HG03558 (cell line): ENCODE measurements around the gene SLC25A46.
"Not testable (repeated sequence)": the region's sequence is repeated elsewhere in the genome, so short reads cannot be mapped to it uniquely, and the experiment has no call there.

Experiments used
- ATAC-seq: cut with Tn5 transposase; IDR thresholded peaks from one replicate; pipeline ENCODE4 v1.9.1; 2021; ENCODE audit warnings: moderate number of reproducible peaks; ENCODE audit not compliant: unreplicated experiment; ENCODE audit errors: extremely low read depth

The SLC25A46 gene

GRCh38 chr5:110753600-110753999 is 14.8 kb downstream of the SLC25A46 start:
- no peak for ATAC-seq

- ATAC-seq = no peak
These were observed 15.4 kb downstream of the SLC25A46 start for GRCh38 chr5:110754181-110754580.

DNA sequence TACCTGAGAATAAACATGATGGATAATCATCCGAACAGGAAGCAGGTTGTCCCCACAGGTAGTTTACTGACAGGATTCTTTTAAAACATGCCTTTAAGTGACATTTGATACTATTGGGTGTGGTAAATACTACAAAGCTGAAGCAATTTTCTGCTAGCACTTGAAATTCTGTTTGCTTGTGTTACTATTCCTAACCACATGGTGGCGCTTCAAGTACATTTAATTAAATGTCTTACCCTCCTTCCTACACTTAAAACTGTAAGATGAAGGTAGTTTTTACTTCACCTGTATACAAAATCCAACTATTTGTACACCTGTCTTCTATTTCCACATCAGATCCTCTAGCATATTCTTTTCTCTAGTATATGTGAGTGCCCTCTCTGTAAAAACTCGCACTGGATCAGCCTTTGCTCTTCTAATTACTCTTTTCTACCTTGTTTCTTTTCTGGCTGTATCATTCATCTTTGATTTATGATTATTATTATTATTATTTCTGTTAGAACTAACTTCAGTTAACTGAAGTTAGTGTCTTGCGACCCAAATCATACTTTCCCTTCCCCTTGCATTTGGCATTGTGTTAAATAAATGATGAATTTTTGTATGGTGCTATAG is 18.4 kb downstream of the SLC25A46 start:
- ATAC-seq = no peak

- ATAC-seq = no peak
These were observed 21.4 kb downstream of the SLC25A46 start for GRCh38 chr5:110760158-110760557.

- no peak for ATAC-seq
These were observed 29.5 kb downstream of the SLC25A46 start for GRCh38 chr5:110768138-110768860.

GRCh38 chr5:110769000-110769681 is 30.3 kb downstream of the SLC25A46 start:
- no peak for ATAC-seq

DNA sequence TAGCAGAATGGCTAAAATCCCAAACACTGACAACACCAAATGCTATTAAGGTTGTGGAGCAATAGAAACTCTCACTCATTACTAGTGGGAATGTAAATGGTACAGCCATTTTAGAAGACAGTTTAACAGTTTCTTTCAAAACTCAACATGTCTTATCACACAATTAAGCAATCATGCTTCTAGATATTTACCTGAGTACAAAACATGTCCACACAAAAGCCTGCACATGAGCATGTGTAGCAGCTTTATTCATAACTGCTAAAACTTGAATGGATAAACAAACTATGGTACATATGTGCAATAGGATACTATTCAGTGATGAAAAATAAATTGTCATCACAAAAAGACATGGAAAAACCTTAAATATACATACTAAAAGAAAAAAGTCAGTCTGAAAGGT is 31.5 kb downstream of the SLC25A46 start:
- no peak for ATAC-seq

GRCh38 chr5:110784901-110785300 is 46.1 kb downstream of the SLC25A46 start:
- no peak for ATAC-seq

GRCh38 chr5:110785356-110785755 is 46.5 kb downstream of the SLC25A46 start:
- ATAC-seq = no peak

GRCh38 chr5:110788006-110788405 is 49.2 kb downstream of the SLC25A46 start:
- not testable (repeated sequence) for ATAC-seq

GRCh38 chr5:110790673-110791072 is 51.9 kb downstream of the SLC25A46 start:
- no peak for ATAC-seq

- no peak for ATAC-seq
These were observed 64.2 kb downstream of the SLC25A46 start for GRCh38 chr5:110802998-110803397.

- no peak for ATAC-seq
These were observed 64.9 kb downstream of the SLC25A46 start for GRCh38 chr5:110803467-110804326.

- no peak for ATAC-seq
These were observed 68.4 kb downstream of the SLC25A46 start for GRCh38 chr5:110807169-110807568.

- no peak for ATAC-seq
These were observed 70.2 kb downstream of the SLC25A46 start for GRCh38 chr5:110809006-110809405.
